Activated naive CD4-positive, alpha-beta T cell treated with anti-CD3 and anti-CD28 coated beads for 36 hours (primary cell): ENCODE measurements around the gene TTC23. TPM values are rescaled to one million over a fixed set of nuclear protein-coding genes. Genes with fewer than 3 reads are reported as not detected.

Experiments
- CTCF ChIA-PET: fragments of 350-600 bp; sonication (Branson Sonifier 250); formaldehyde crosslinking; loops from one replicate; lab custom pipeline; 2021; ENCODE audit warnings: antibody characterized with exemption; lab: Charles Lee
- DNase-seq: peaks from one replicate; pipeline ENCODE4 v3.0.0-alpha.2; 2020
- H3K27ac Mint-ChIP-seq: one replicate; pipeline ENCODE4 v1.8.0; 2021; ENCODE audit warnings: mild to moderate bottlenecking, mixed read lengths
- H3K27me3 Mint-ChIP-seq: one replicate; pipeline ENCODE4 v1.8.0; 2021; ENCODE audit warnings: low read depth, mixed read lengths
- H3K36me3 Mint-ChIP-seq: one replicate; pipeline ENCODE4 v1.8.0; 2021; ENCODE audit warnings: low read depth, mixed read lengths
- H3K4me1 Mint-ChIP-seq: one replicate; pipeline ENCODE4 v1.8.0; 2021; ENCODE audit warnings: low read depth, mixed read lengths
- H3K4me3 Mint-ChIP-seq: one replicate; pipeline ENCODE4 v1.8.0; 2021; ENCODE audit warnings: mild to moderate bottlenecking, moderate library complexity, mixed read lengths
- H3K9me3 Mint-ChIP-seq: one replicate; pipeline ENCODE4 v1.8.0; 2021; ENCODE audit warnings: mixed read lengths
- intact Hi-C: fragments of 100-400 bp; cut with micrococcal nuclease; formaldehyde crosslinking; loops from one replicate; pipeline ENCODE4 v1.15.1; 2023
- total RNA-seq, 2 experiments: library from RNA; stranded (reverse); gene quantifications; one replicate each; pipeline ENCODE4 v1.2.3, GENCODE V29; 2021

The TTC23 gene
- total RNA-seq, 2 experiments from 2014 or later = 4.6 to 5.5 TPM

GRCh38 chr15:99182791-99183190 lies 66.6 kb downstream of the TTC23 start:
- no peak for DNase-seq
- Mint-ChIP-seq H3K4me1 (no peaks in the 10 kb centered on the region), H3K4me3 (no peak overlapping the region), H3K27me3 (peaks cover 3% of the 10 kb centered on the region), H3K27ac (no peak overlapping the region), H3K36me3 (no peaks in the 10 kb centered on the region), H3K9me3 (no peaks in the 10 kb centered on the region)
- intact Hi-C loops = no loop called here
- CTCF ChIA-PET = no interaction called here

- Mint-ChIP-seq H3K4me1 (no peaks in the 10 kb centered on the region), H3K9me3 (no peaks in the 10 kb centered on the region), H3K27me3 (peaks cover 3% of the 10 kb centered on the region), H3K36me3 (no peaks in the 10 kb centered on the region), H3K27ac (no peak overlapping the region), H3K4me3 (no peak overlapping the region)
- no peak for DNase-seq
- intact Hi-C loops = no loop called here
- CTCF ChIA-PET = interaction anchor here (1.0 kb wide), 2 partner anchors 91 to 103 kb away, joined by 3 read pairs; no protein-coding TSS in a partner anchor
These were observed 67.8 kb downstream of the TTC23 start for GRCh38 chr15:99181545-99181971.

GRCh38 chr15:99180964-99181306 lies 68.4 kb downstream of the TTC23 start:
- no peaks in the 10 kb centered on the region for H3K9me3 Mint-ChIP-seq
- intact Hi-C loops = no loop called here
- CTCF ChIA-PET = no interaction called here
- H3K27ac Mint-ChIP-seq = no peak overlapping the region
- peaks cover 3% of the 10 kb centered on the region for H3K27me3 Mint-ChIP-seq
- H3K4me3 Mint-ChIP-seq = no peak overlapping the region
- DNase-seq = no peak
- no peaks in the 10 kb centered on the region for H3K4me1 Mint-ChIP-seq
- H3K36me3 Mint-ChIP-seq = no peaks in the 10 kb centered on the region

GRCh38 chr15:99180086-99180963 lies 69.1 kb downstream of the TTC23 start:
- no peak overlapping the region for H3K4me3 Mint-ChIP-seq
- H3K9me3 Mint-ChIP-seq = no peaks in the 10 kb centered on the region
- DNase-seq = no peak
- no peaks in the 10 kb centered on the region for H3K36me3 Mint-ChIP-seq
- peaks cover 3% of the 10 kb centered on the region for H3K27me3 Mint-ChIP-seq
- no peaks in the 10 kb centered on the region for H3K4me1 Mint-ChIP-seq
- CTCF ChIA-PET = no interaction called here
- no peak overlapping the region for H3K27ac Mint-ChIP-seq
- intact Hi-C loops = no loop called here

GRCh38 chr15:99177679-99178078 lies 71.7 kb downstream of the TTC23 start:
- CTCF ChIA-PET = no interaction called here
- H3K4me3 Mint-ChIP-seq = no peak overlapping the region
- no peaks in the 10 kb centered on the region for H3K4me1 Mint-ChIP-seq
- H3K9me3 Mint-ChIP-seq = no peaks in the 10 kb centered on the region
- no peak overlapping the region for H3K27ac Mint-ChIP-seq
- no peak for DNase-seq
- intact Hi-C loops = no loop called here
- H3K27me3 Mint-ChIP-seq = peaks cover 3% of the 10 kb centered on the region
- no peaks in the 10 kb centered on the region for H3K36me3 Mint-ChIP-seq

GRCh38 chr15:99176757-99177156 lies 72.6 kb downstream of the TTC23 start:
- H3K27me3 Mint-ChIP-seq = no peaks in the 10 kb centered on the region
- no peaks in the 10 kb centered on the region for H3K36me3 Mint-ChIP-seq
- no peak overlapping the region for H3K4me3 Mint-ChIP-seq
- intact Hi-C loops = no loop called here
- H3K9me3 Mint-ChIP-seq = no peaks in the 10 kb centered on the region
- no peak overlapping the region for H3K27ac Mint-ChIP-seq
- CTCF ChIA-PET = interaction anchor here (0.5 kb wide), 1 partner anchor 621 kb away, joined by 3 read pairs; no protein-coding TSS in a partner anchor
- DNase-seq = no peak
- H3K4me1 Mint-ChIP-seq = no peaks in the 10 kb centered on the region

- intact Hi-C loops = no loop called here
- H3K4me3 Mint-ChIP-seq = no peak overlapping the region
- no peaks in the 10 kb centered on the region for H3K4me1 Mint-ChIP-seq
- no peaks in the 10 kb centered on the region for H3K36me3 Mint-ChIP-seq
- DNase-seq = no peak
- H3K27me3 Mint-ChIP-seq = no peaks in the 10 kb centered on the region
- no peak overlapping the region for H3K27ac Mint-ChIP-seq
- CTCF ChIA-PET = interaction anchor here (0.6 kb wide), 1 partner anchor 388 kb away, joined by 5 read pairs; no protein-coding TSS in a partner anchor
- H3K9me3 Mint-ChIP-seq = no peaks in the 10 kb centered on the region
These were observed 74.6 kb downstream of the TTC23 start for GRCh38 chr15:99174567-99175395.

GRCh38 chr15:99172989-99173388 lies 76.4 kb downstream of the TTC23 start:
- intact Hi-C loops = no loop called here
- CTCF ChIA-PET = interaction anchor here (0.7 kb wide), 1 partner anchor 1162 kb away, joined by 3 read pairs; no protein-coding TSS in a partner anchor
- Mint-ChIP-seq H3K4me3 (no peak overlapping the region), H3K27ac (no peak overlapping the region), H3K27me3 (no peaks in the 10 kb centered on the region), H3K4me1 (no peaks in the 10 kb centered on the region), H3K36me3 (no peaks in the 10 kb centered on the region), H3K9me3 (no peaks in the 10 kb centered on the region)
- no peak for DNase-seq

GRCh38 chr15:99172171-99172570 lies 77.2 kb downstream of the TTC23 start:
- intact Hi-C loops = no loop called here
- Mint-ChIP-seq H3K4me3 (no peak overlapping the region), H3K4me1 (no peaks in the 10 kb centered on the region), H3K9me3 (no peaks in the 10 kb centered on the region), H3K27me3 (no peaks in the 10 kb centered on the region), H3K27ac (no peak overlapping the region), H3K36me3 (no peaks in the 10 kb centered on the region)
- no peak for DNase-seq
- CTCF ChIA-PET = interaction anchor here (0.6 kb wide), 1 partner anchor 41 kb away, joined by 3 read pairs; no protein-coding TSS in a partner anchor

GRCh38 chr15:99170476-99171065 lies 78.8 kb downstream of the TTC23 start:
- DNase-seq = no peak
- Mint-ChIP-seq H3K27ac (no peak overlapping the region), H3K9me3 (no peaks in the 10 kb centered on the region), H3K4me1 (no peaks in the 10 kb centered on the region), H3K36me3 (no peaks in the 10 kb centered on the region), H3K27me3 (no peaks in the 10 kb centered on the region), H3K4me3 (no peak overlapping the region)
- intact Hi-C loops = no loop called here
- CTCF ChIA-PET = interaction anchor here (1.0 kb wide), 1 partner anchor 8 kb away, joined by 3 read pairs; no protein-coding TSS in a partner anchor

- Mint-ChIP-seq H3K4me1 (no peaks in the 10 kb centered on the region), H3K27ac (no peak overlapping the region), H3K4me3 (no peak overlapping the region), H3K27me3 (no peaks in the 10 kb centered on the region), H3K36me3 (no peaks in the 10 kb centered on the region), H3K9me3 (no peaks in the 10 kb centered on the region)
- intact Hi-C loops = no loop called here
- no peak for DNase-seq
- CTCF ChIA-PET = no interaction called here
These were observed 79.5 kb downstream of the TTC23 start for GRCh38 chr15:99169769-99170311.
